Small intestine (tissue), 7 donors: Measurements from ENCODE around the gene CASP14. TPM values are rescaled to one million over a fixed set of nuclear protein-coding genes. Genes with fewer than 3 reads are reported as not detected.
A peak's percentile ranks its signal among the peaks of the same experiment; 100 is the strongest.
"Not testable (repeated sequence)": the region's sequence is repeated elsewhere in the genome, so short reads cannot be mapped to it uniquely, and the experiment has no call there.

Source experiments
- DNase-seq, 2 donors: peaks; one replicate each; pipeline versions ENCODE4 v3.0.0 to v3.0.0-alpha.2; 2013
- FAIRE-seq: peaks from 2 replicates; lab custom pipeline; 2012; peaks lifted over from hg19 to GRCh38; lab: Jason Lieb, UNC
- H3K27ac ChIP-seq, 3 donors: one replicate each; pipeline ENCODE4 v1.5.1; 2013; ENCODE audit warnings: low read length in 2 of 3, mild to moderate bottlenecking in 2 of 3, control low read depth in 1 of 3, inconsistent platforms in 1 of 3, low read depth in 1 of 3, moderate library complexity in 1 of 3
- H3K27me3 ChIP-seq, 3 donors: one replicate each; pipeline ENCODE4 v1.6.1; 2013; ENCODE audit warnings: low read length in 3 of 3, inconsistent platforms in 1 of 3; ENCODE audit not compliant: control insufficient read depth in 3 of 3, insufficient read depth in 3 of 3
- H3K36me3 ChIP-seq, 3 donors: one replicate each; pipeline ENCODE4 v1.6.1; 2013; ENCODE audit warnings: low read length in 3 of 3, inconsistent platforms in 1 of 3, low read depth in 1 of 3, mild to moderate bottlenecking in 1 of 3, moderate library complexity in 1 of 3; ENCODE audit not compliant: control insufficient read depth in 3 of 3, insufficient read depth in 2 of 3
- H3K4me1 ChIP-seq, 3 donors: one replicate each; pipeline ENCODE4 v1.6.1; 2013; ENCODE audit warnings: low read length in 2 of 3, inconsistent platforms in 1 of 3, low read depth in 1 of 3, mild to moderate bottlenecking in 1 of 3, moderate library complexity in 1 of 3; ENCODE audit not compliant: control insufficient read depth in 3 of 3, insufficient read depth in 2 of 3
- H3K4me3 ChIP-seq, 3 donors: one replicate each; pipeline ENCODE4 v1.5.1; 2013; ENCODE audit warnings: low read length in 3 of 3, control low read depth in 1 of 3, inconsistent platforms in 1 of 3, low read depth in 1 of 3, mild to moderate bottlenecking in 1 of 3, moderate library complexity in 1 of 3
- H3K9me3 ChIP-seq, 2 donors: one replicate each; pipeline ENCODE4 v1.6.1; 2013; ENCODE audit warnings: low read depth in 1 of 2, low read length in 1 of 2; ENCODE audit not compliant: control insufficient read depth in 2 of 2, insufficient read depth in 1 of 2
- WGBS, 3 donors: extraction: QIAGEN DNeasy Blood & Tissue Kit; methylation state at CpG; one replicate each; pipeline ENCODE4 v1.1.7; 2013; 5-methylcytosine and 5-hydroxymethylcytosine counted together
- polyA plus RNA-seq, 4 donors: library from polyadenylated mRNA; stranded (reverse) in 3 of 4; unstranded in 1 of 4; fragments of 200-250 nt in 3 of 4; fragments of 120-200 nt in 1 of 4; gene quantifications; one replicate each; pipeline versions ENCODE4 v1.2.1 to v1.2.3, GENCODE V29; 2013
- donor health status: healthy with polysubstance abuse.
- donor health status: control.
- donor health status: control.
- donor health status: Bipolar disorder and iron deficiency.
- donor health status: healthy.

Gene CASP14
- polyA plus RNA-seq, 4 donors = not detected

DNA sequence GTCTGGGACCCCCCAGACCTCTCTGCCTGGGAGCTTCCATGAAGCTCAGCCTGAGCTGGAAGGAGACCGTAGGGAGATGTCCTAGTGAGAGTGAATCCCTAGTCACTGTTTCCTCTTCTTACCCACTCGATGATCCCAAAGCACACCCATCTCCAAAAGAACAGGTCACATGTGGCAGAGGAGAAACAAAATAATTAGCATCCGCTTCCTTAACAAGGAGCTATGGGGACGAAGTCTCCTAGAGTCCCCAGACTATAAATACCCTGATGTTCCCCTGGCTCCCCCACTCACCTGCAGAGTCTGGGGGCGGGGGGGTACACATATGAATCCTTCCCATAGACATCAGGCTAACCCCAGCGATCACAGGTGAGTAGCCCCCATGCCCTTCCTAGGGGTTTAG lies 32.6 kb downstream of the CASP14 start, which contains the start of gene OR1I1:
TSS of gene OR1I1 (plus strand) at position 301 of the 400 bp plus-strand sequence. CDS start 4,855 bp downstream, outside the sequence.
- Histone ChIP-seq H3K36me3 (no peaks in the 10 kb centered on the region), H3K4me3 (no peak within 1 kb of the TSS), H3K27ac (no peak within 1 kb of the TSS), H3K4me1 (no peaks in the 10 kb centered on the region), H3K27me3 (peaks cover 0 to 4% (median 0%) of the 10 kb centered on the region in 3 donors), H3K9me3 (no peaks in the 10 kb centered on the region)
- FAIRE-seq (no peak), DNase-seq (no peak)
- WGBS, 3 donors = 60 to 64% (median 63%) methylated on average over 6 of the region's 6 CpGs

DNA sequence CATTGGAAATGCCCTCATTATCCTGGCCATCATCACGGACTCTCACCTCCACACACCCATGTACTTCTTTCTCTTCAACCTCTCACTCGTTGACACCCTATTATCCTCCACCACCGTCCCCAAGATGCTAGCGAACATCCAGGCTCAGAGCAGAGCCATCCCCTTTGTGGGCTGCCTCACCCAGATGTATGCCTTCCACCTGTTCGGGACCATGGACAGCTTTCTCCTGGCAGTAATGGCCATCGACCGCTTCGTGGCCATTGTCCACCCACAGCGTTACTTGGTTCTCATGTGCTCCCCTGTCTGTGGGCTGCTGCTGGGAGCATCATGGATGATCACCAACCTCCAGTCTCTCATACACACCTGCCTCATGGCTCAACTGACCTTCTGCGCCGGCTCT lies 37.9 kb downstream of the CASP14 start:
- H3K36me3 ChIP-seq = no peaks in the 10 kb centered on the region
- FAIRE-seq = no peak
- H3K4me3 ChIP-seq = no peak overlapping the region
- DNase-seq = no peak
- H3K27me3 ChIP-seq = peaks cover 0 to 2% (median 0%) of the 10 kb centered on the region in 3 donors
- whole genome bisulfite sequencing, 3 donors = 73 to 81% (median 79%) methylated on average over 11 of the region's 11 CpGs
- no peaks in the 10 kb centered on the region for H3K4me1 ChIP-seq
- no peaks in the 10 kb centered on the region for H3K9me3 ChIP-seq
- no peak overlapping the region for H3K27ac ChIP-seq

DNA sequence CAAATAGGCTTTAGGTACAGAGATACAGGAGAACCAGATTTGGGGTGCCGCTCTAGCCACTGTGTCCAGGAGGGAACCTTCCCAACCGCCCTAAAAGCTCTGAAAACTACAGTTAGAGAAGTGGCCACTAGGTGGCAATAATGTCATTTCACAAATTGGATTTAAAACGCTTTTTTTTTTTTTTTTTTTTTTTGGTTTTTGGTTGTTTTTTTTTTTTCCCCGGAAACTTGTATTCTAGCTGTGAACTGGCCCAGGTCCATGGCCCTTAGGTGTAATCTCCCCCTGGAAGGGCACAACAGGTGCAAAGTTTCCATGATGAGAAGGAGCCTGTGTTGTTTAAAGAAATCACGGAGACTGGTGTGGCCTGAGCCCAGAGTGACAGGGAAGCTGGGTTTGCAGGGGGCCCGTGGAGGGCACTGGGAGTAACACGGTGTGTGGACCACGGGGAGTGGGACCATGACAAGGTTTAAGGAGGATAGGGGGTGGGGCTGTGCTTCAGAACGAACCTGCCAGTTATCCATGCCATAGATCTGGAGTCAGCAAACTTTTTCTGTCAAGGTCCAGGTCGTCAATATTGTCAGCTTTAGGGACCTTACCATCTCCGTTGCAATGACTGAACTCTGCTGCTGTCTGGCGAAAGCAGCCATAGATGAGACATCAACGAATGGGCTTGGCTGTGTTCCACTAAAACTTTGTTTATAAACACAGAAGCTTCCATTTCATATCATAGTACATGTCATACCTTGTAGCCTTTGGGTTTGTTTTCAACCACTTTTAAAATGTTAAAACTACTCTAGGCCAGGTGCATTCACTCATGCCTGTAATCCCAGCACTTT lies 42.9 kb downstream of the CASP14 start:
- H3K9me3 ChIP-seq = no peaks in the 10 kb centered on the region
- FAIRE-seq = no peak
- no peak overlapping the region for H3K4me3 ChIP-seq
- H3K27me3 ChIP-seq = no peaks in the 10 kb centered on the region
- 5 to 16% (median 14%) methylated on average over 13 of the region's 13 CpGs for WGBS, 3 donors
- H3K27ac ChIP-seq = no peak overlapping the region
- H3K4me1 ChIP-seq = no peaks in the 10 kb centered on the region
- DNase-seq = peak; percentile 60 to 69
- no peaks in the 10 kb centered on the region for H3K36me3 ChIP-seq

DNA sequence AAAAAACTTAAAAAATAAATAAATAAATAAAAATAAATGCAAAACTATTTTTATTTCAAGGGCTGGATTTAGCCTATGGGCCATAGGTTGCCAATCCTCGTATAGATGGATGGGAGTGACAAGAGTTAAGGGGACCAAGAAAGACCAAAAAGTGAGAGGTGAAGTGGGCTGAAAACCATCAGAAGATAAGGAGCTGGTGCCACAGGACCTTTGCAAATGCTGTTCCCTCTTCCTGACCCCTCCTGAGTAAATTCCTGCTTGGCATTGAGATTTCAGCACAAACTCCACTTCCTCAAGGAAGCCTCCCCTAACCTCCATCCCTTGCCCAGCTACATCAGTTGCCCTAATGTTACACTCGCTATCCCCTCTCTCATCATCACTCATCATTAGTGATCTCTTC lies 43.7 kb downstream of the CASP14 start:
- H3K36me3 ChIP-seq = no peaks in the 10 kb centered on the region
- FAIRE-seq (no peak), DNase-seq (no peak)
- H3K4me3 ChIP-seq = no peak overlapping the region
- no peaks in the 10 kb centered on the region for H3K4me1 ChIP-seq
- 69 to 83% (median 80%) methylated on average over 2 of the region's 2 CpGs for WGBS, 3 donors
- no peaks in the 10 kb centered on the region for H3K27me3 ChIP-seq
- no peaks in the 10 kb centered on the region for H3K9me3 ChIP-seq
- no peak overlapping the region for H3K27ac ChIP-seq

DNA sequence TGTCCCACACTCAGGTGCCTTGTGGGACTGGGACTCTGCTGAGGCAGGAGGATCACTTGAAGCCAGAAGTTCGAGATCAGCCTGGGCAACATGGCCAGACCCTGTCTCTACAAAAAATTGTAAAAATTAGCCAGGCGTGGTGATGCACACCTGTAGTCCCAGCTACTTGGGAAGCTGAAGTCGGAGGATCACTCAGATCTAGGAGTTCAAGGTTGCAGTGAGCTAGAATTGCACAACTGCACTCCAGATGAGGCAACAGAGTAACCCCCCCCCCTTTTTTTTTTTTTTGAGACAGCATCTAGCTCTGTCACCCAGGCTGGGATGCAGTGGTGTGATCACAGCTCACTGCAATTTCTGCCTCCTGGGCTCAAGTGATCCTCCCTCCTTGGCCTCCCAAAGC lies 46.9 kb downstream of the CASP14 start:
- no peaks in the 10 kb centered on the region for H3K27me3 ChIP-seq
- no peak for DNase-seq
- H3K27ac ChIP-seq = no peak overlapping the region
- 48 to 67% (median 66%) methylated on average over 3 of the region's 3 CpGs for whole genome bisulfite sequencing, 3 donors
- FAIRE-seq = no peak
- no peak overlapping the region for H3K4me3 ChIP-seq
- H3K36me3 ChIP-seq = no peaks in the 10 kb centered on the region
- H3K9me3 ChIP-seq = no peaks in the 10 kb centered on the region
- H3K4me1 ChIP-seq = no peaks in the 10 kb centered on the region

DNA sequence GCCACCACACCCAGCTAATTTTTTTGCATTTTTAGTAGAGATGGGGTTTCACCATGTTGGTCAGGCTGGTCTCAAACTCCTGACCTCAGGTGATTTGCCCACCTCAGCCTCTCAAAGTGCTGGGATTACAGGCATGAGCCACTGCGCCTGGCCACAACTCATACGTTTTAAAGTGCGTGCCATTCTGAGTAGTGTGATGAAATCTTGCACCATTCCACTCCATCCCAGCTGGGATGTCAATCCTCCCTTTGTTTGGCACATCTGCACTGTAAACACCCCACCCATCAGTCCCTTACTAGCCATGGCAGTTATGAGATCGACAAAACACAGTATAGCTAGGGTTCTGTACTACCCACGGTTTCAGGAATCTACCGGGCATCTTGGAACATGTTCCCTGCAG lies 48.7 kb downstream of the CASP14 start:
- H3K36me3 ChIP-seq, FAIRE-seq, H3K9me3 ChIP-seq, H3K27me3 ChIP-seq, H3K4me1 ChIP-seq, DNase-seq, H3K4me3 ChIP-seq, H3K27ac ChIP-seq: not testable (repeated sequence)
- WGBS, 3 donors = 80 to 90% (median 89%) methylated on average over 6 of the region's 6 CpGs

DNA sequence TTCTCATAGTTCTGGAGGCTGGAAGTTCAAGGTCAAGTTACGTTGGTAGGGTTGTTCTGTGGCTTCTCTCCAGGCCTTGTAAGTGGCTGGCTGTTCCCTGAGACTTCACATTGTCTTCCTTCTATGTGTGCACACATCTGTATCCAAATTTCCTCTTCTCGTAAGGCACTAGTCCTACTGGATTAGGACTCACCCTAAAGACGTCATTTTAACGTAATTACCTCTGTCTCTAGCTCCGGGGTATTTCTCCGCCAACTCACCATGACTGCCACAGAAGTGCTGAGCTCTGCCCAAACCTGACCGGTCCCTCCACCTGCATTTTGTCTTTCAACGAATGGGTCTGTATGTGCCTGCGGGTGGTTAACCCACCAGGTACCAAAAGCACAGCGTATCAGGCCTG lies 49.2 kb downstream of the CASP14 start:
- DNase-seq = no peak
- H3K27ac ChIP-seq = no peak overlapping the region
- no peak for FAIRE-seq
- no peaks in the 10 kb centered on the region for H3K27me3 ChIP-seq
- H3K36me3 ChIP-seq = no peaks in the 10 kb centered on the region
- WGBS, 3 donors = 77 to 84% (median 78%) methylated on average over 10 of the region's 10 CpGs
- no peak overlapping the region for H3K4me3 ChIP-seq
- peaks cover 0 to 12% of the 10 kb centered on the region in 2 donors for H3K9me3 ChIP-seq
- H3K4me1 ChIP-seq = no peaks in the 10 kb centered on the region

DNA sequence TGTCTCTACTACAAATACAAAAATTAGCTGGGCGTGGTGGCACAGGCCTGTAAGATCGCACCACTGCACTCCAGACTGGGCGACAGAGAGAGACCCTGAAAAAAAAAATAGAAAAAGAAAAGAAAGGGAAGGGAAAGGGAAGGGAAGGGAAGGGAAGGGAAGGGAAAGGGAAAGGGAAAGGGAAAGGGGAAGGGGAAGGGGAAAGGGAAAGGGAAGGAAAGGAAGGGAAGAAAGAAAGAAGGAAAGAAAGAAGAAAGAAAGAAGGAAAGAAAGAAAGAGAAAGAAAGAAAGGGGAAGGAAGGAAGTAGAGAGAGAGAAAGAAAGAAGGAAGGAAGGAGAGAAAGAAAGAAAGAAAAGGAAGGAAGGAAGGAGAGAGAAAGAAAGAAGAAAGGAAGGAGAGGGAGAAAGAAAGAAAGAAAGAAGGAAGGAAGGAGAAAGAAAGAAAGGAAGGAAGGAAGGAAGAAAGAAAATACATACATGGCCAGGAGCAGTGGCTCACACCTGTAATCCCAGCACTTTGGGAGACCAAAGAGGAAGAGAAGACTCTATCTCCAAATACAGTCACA lies 49.8 kb downstream of the CASP14 start:
- Histone ChIP-seq H3K27me3 (no peaks in the 10 kb centered on the region), H3K27ac (no peak overlapping the region), H3K4me1 (no peaks in the 10 kb centered on the region), H3K36me3 (no peaks in the 10 kb centered on the region), H3K4me3 (no peak overlapping the region), H3K9me3 (peaks cover 0 to 19% of the 10 kb centered on the region in 2 donors)
- 79 to 94% (median 81%) methylated on average over 3 of the region's 3 CpGs for WGBS, 3 donors
- FAIRE-seq = no peak
- no peak for DNase-seq
